GM23338 (cell line): Measurements from ENCODE around the gene QRICH2. TPM values are rescaled to one million over a fixed set of nuclear protein-coding genes. Genes with fewer than 3 reads are reported as not detected.

ENCODE experiments used
- ATAC-seq: fragments of 200-7000 bp; cut with Tn5 transposase; 3 replicates; pipeline ENCODE4 v1.9.1; 2020
- DNase-seq: peaks from one replicate; pipeline ENCODE4 v3.0.0-alpha.2; 2015; ENCODE audit warnings: low spot score
- H2AFZ ChIP-seq: fragments of 200-600 bp; sonication (generic); 2 replicates; pipeline ENCODE4 v1.8.0; 2016; ENCODE audit warnings: antibody characterized with exemption, mild to moderate bottlenecking, moderate library complexity
- H3F3A ChIP-seq: fragments of 200-600 bp; sonication (generic); replicated peaks from 2 replicates; pipeline ENCODE4 v1.8.0; 2017; ENCODE audit warnings: antibody characterized with exemption, mixed run types, low read depth
- H3K27ac ChIP-seq: fragments of 200-600 bp; sonication (generic); 2 replicates; pipeline ENCODE4 v1.6.1; 2016; ENCODE audit warnings: low read depth
- H3K27me3 ChIP-seq: fragments of 200-600 bp; sonication (generic); 2 replicates; pipeline ENCODE4 v1.8.0; 2016; ENCODE audit warnings: mild to moderate bottlenecking, mixed run types, moderate library complexity; ENCODE audit not compliant: insufficient read depth
- H3K36me3 ChIP-seq: fragments of 200-600 bp; sonication (generic); 2 replicates; pipeline ENCODE4 v1.8.0; 2016; ENCODE audit warnings: mild to moderate bottlenecking; ENCODE audit not compliant: insufficient read depth
- H3K4me1 ChIP-seq: fragments of 200-600 bp; sonication (generic); 2 replicates; pipeline ENCODE4 v1.8.0; 2016; ENCODE audit warnings: mild to moderate bottlenecking, moderate library complexity; ENCODE audit not compliant: insufficient read depth
- H3K4me2 ChIP-seq: fragments of 200-600 bp; sonication (generic); 2 replicates; pipeline ENCODE4 v1.7.1; 2017; ENCODE audit warnings: mixed run types
- H3K4me3 ChIP-seq: fragments of 200-600 bp; sonication (generic); 2 replicates; pipeline ENCODE4 v1.6.1; 2016; ENCODE audit warnings: mixed run types
- H3K79me2 ChIP-seq: fragments of 200-600 bp; sonication (generic); replicated peaks from 2 replicates; pipeline ENCODE4 v1.8.0; 2017; ENCODE audit warnings: mild to moderate bottlenecking; ENCODE audit not compliant: insufficient read depth
- H3K9me2 ChIP-seq: fragments of 200-600 bp; sonication (generic); 2 replicates; pipeline ENCODE4 v1.8.0; 2017; ENCODE audit not compliant: insufficient read depth
- H4K20me1 ChIP-seq: fragments of 200-600 bp; sonication (generic); replicated peaks from 2 replicates; pipeline ENCODE4 v1.8.0; 2017; ENCODE audit warnings: mild to moderate bottlenecking; ENCODE audit not compliant: insufficient read depth
- H3K27ac Mint-ChIP-seq: 2 replicates; pipeline ENCODE4 v1.8.0; 2020; ENCODE audit warnings: inconsistent platforms, mild to moderate bottlenecking, moderate library complexity, mixed read lengths
- H3K27me3 Mint-ChIP-seq: 3 replicates; pipeline ENCODE4 v1.8.0; 2022; ENCODE audit warnings: low read depth, mild to moderate bottlenecking, moderate library complexity, mixed read lengths, inconsistent platforms; ENCODE audit not compliant: insufficient read depth, poor library complexity
- H3K36me3 Mint-ChIP-seq: 3 replicates; pipeline ENCODE4 v1.8.0; 2021; ENCODE audit warnings: low read depth, mild to moderate bottlenecking, inconsistent platforms, moderate library complexity, mixed read lengths
- H3K4me1 Mint-ChIP-seq: 3 replicates; pipeline ENCODE4 v1.8.0; 2020; ENCODE audit warnings: mild to moderate bottlenecking, inconsistent platforms, mixed read lengths
- H3K4me3 Mint-ChIP-seq: 3 replicates; pipeline ENCODE4 v1.8.0; 2021; ENCODE audit warnings: moderate library complexity, mild to moderate bottlenecking, inconsistent platforms, mixed read lengths
- H3K9me3 Mint-ChIP-seq: 3 replicates; pipeline ENCODE4 v1.8.0; 2020; ENCODE audit warnings: moderate library complexity, mild to moderate bottlenecking, inconsistent platforms, mixed read lengths
- CREB1 ChIP-seq: fragments of 250-450 bp; sonication (Bioruptor Pico); IDR thresholded peaks from 2 replicates; pipeline ENCODE4 v1.5.0; 2020; ENCODE audit warnings: low read depth, mild to moderate bottlenecking, moderate library complexity
- CTCF ChIP-seq, 2 experiments: fragments of 200-600 bp in 1 of 2; sonication (generic) in 1 of 2; conservative IDR thresholded peaks; 2 replicates each; pipeline versions ENCODE4 v1.5.1 to v1.6.1; 2016 to 2017; ENCODE audit warnings: antibody characterized with exemption in 2 of 2, low read depth in 2 of 2, mild to moderate bottlenecking in 2 of 2, moderate library complexity in 1 of 2
- ETS1 ChIP-seq: IDR thresholded peaks from 2 replicates; pipeline ENCODE4 v1.6.1; 2016; ENCODE audit warnings: antibody characterized with exemption
- EZH2 ChIP-seq: fragments of 200-600 bp; sonication (generic); IDR thresholded peaks from one replicate; pipeline ENCODE4 v1.8.0; 2017; ENCODE audit warnings: antibody characterized with exemption, mild to moderate bottlenecking, low read depth; ENCODE audit not compliant: unreplicated experiment
- EZH2phosphoT487 ChIP-seq: fragments of 200-600 bp; sonication (generic); IDR thresholded peaks from one replicate; pipeline ENCODE4 v1.8.1; 2018; ENCODE audit warnings: antibody characterized with exemption; ENCODE audit not compliant: unreplicated experiment
- JUNB ChIP-seq: IDR thresholded peaks from one replicate; pipeline ENCODE4 v1.6.1; 2016; ENCODE audit warnings: antibody characterized with exemption; ENCODE audit not compliant: unreplicated experiment
- NANOG ChIP-seq: IDR thresholded peaks from 2 replicates; pipeline ENCODE4 v1.6.1; 2016; ENCODE audit warnings: antibody characterized with exemption, borderline replicate concordance
- POLR2AphosphoS5 ChIP-seq: IDR thresholded peaks from 2 replicates; pipeline ENCODE4 v1.6.1; 2016; ENCODE audit warnings: antibody characterized with exemption, low read depth
- STAT1 ChIP-seq: IDR thresholded peaks from one replicate; pipeline ENCODE4 v1.6.1; 2016; ENCODE audit warnings: antibody characterized with exemption; ENCODE audit not compliant: unreplicated experiment
- ZNF114 ChIP-seq: fragments of 250-450 bp; sonication (Bioruptor Pico); IDR thresholded peaks from 2 replicates; pipeline ENCODE4 v1.5.0; 2020; ENCODE audit warnings: mild to moderate bottlenecking, moderate library complexity
- ZNF331 ChIP-seq: fragments of 250-450 bp; sonication (Bioruptor Pico); IDR thresholded peaks from 2 replicates; pipeline ENCODE4 v1.5.0; 2020; ENCODE audit warnings: low read depth, mild to moderate bottlenecking, moderate library complexity
- ZNF462 ChIP-seq: fragments of 250-450 bp; sonication (Bioruptor Pico); IDR thresholded peaks from 2 replicates; pipeline ENCODE4 v1.5.0; 2020; ENCODE audit warnings: mild to moderate bottlenecking, moderate library complexity
- polyA plus RNA-seq: library from polyadenylated mRNA; unstranded; fragments of >200 nt; fragmentation: Nextera tagmentation; extraction: Ambion mirVana; gene quantifications from 2 replicates; pipeline ENCODE4 v1.2.1, GENCODE V29; 2016
- total RNA-seq: library from RNA; depleted of rRNA; stranded (reverse); fragments of >200 nt; shearing (Covaris generic); gene quantifications from 2 replicates; pipeline ENCODE4 v1.2.3, GENCODE V29; 2014
- TF ChIP-seq, protein P1 (sequence below): IDR thresholded peaks from one replicate; pipeline ENCODE4 v1.6.1; 2018; ENCODE audit warnings: antibody characterized with exemption; ENCODE audit not compliant: unreplicated experiment

Gene QRICH2
- total and polyA plus RNA-seq, 2 experiments from 2014 or later, result 2.2 to 3.7 TPM

DNA sequence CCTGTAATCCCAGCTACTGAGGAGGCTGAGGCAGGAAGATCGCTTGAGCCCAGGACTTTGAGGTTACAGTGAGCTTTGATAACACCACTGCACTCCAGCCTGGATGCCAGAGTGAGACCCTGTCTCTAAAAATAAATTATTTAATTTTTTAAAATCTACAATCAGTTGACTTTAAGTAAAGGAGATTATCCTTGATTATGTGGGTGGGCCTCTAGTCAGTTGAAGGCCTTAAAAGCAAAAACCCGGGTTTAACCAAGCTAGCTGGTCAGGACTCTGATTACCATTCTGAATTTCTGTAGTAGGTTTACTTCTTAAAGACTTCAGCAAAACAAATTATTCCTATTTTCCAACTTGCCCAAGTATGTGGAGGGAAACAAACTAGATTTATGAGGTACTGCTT is 72.2 kb downstream of the QRICH2 start:
- H3K9me3 Mint-ChIP-seq, result no peaks in the 10 kb centered on the region
- Histone ChIP-seq H3K36me3 (no peaks in the 10 kb centered on the region), H3K4me2 (no peak overlapping the region), H3K27me3 (peaks cover 33% of the 10 kb centered on the region), H3K27ac (no peak overlapping the region), H3K4me1 (no peaks in the 10 kb centered on the region; the same call in 1 of the 2 replicates), H3F3A (no peaks in the 10 kb centered on the region), H3K79me2 (no peaks in the 10 kb centered on the region; the same call in 1 of the 2 replicates), H2AFZ (no peak overlapping the region), H3K9me2 (no peaks in the 10 kb centered on the region), H4K20me1 (peaks cover 6% of the 10 kb centered on the region; the same call in 1 of the 2 replicates), H3K4me3 (no peak overlapping the region)
- H3K27ac Mint-ChIP-seq, result no peak overlapping the region
- TF ChIP-seq ZNF114 (CRISPR knock-in tag) (no peak), ZNF462 (CRISPR knock-in tag) (no peak), CTCF (conservative IDR thresholded peaks at IDR 0.05; ENCODE audit: low read depth in 2 of 2) (no peak), ETS1 (no peak), JUNB (no peak), ZNF331 (no peak), CREB1 (CRISPR knock-in tag) (no peak), EZH2phosphoT487 (no peak), POLR2AphosphoS5 (no peak), STAT1 (no peak), NANOG (no peak), EZH2 (no peak)
- TF ChIP-seq, protein P1, sequence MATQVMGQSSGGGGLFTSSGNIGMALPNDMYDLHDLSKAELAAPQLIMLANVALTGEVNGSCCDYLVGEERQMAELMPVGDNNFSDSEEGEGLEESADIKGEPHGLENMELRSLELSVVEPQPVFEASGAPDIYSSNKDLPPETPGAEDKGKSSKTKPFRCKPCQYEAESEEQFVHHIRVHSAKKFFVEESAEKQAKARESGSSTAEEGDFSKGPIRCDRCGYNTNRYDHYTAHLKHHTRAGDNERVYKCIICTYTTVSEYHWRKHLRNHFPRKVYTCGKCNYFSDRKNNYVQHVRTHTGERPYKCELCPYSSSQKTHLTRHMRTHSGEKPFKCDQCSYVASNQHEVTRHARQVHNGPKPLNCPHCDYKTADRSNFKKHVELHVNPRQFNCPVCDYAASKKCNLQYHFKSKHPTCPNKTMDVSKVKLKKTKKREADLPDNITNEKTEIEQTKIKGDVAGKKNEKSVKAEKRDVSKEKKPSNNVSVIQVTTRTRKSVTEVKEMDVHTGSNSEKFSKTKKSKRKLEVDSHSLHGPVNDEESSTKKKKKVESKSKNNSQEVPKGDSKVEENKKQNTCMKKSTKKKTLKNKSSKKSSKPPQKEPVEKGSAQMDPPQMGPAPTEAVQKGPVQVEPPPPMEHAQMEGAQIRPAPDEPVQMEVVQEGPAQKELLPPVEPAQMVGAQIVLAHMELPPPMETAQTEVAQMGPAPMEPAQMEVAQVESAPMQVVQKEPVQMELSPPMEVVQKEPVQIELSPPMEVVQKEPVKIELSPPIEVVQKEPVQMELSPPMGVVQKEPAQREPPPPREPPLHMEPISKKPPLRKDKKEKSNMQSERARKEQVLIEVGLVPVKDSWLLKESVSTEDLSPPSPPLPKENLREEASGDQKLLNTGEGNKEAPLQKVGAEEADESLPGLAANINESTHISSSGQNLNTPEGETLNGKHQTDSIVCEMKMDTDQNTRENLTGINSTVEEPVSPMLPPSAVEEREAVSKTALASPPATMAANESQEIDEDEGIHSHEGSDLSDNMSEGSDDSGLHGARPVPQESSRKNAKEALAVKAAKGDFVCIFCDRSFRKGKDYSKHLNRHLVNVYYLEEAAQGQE, result no peak
- DNase-seq, result no peak
- peaks cover 4% of the 10 kb centered on the region for H3K4me1 Mint-ChIP-seq
- ATAC-seq, result no peak
- H3K4me3 Mint-ChIP-seq, result no peak overlapping the region
- peaks cover 19% of the 10 kb centered on the region for H3K27me3 Mint-ChIP-seq
- H3K36me3 Mint-ChIP-seq, result no peaks in the 10 kb centered on the region
